Liver (tissue), 9 donors: ENCODE measurements around the gene SLC38A4. TPM values are rescaled to one million over a fixed set of nuclear protein-coding genes. Genes with fewer than 3 reads are reported as not detected.
A peak's percentile ranks its signal among the peaks of the same experiment; 100 is the strongest.

Experiments
- DNase-seq: peaks from one replicate; pipeline ENCODE4 v3.0.0-alpha.2; 2017; ENCODE audit warnings: low spot score
- H3K27ac ChIP-seq, 2 donors: one replicate each; pipeline ENCODE4 v1.7.0; 2013; ENCODE audit warnings: inconsistent platforms in 2 of 2, low read length in 2 of 2, control low read depth in 1 of 2, low read depth in 1 of 2, mild to moderate bottlenecking in 1 of 2
- H3K27me3 ChIP-seq, 4 donors: one replicate each; pipeline versions ENCODE4 v1.6.1 to v1.7.0; 2013; ENCODE audit warnings: low read length in 3 of 4, inconsistent platforms in 1 of 4, mild to moderate bottlenecking in 1 of 4, moderate library complexity in 1 of 4; ENCODE audit not compliant: control insufficient read depth in 4 of 4, insufficient read depth in 4 of 4
- H3K36me3 ChIP-seq, 4 donors: one replicate each; pipeline versions ENCODE4 v1.6.1 to v1.7.0; 2013; ENCODE audit warnings: low read length in 3 of 4, mild to moderate bottlenecking in 3 of 4, low read depth in 1 of 4, moderate library complexity in 1 of 4; ENCODE audit not compliant: control insufficient read depth in 4 of 4, insufficient read depth in 3 of 4
- H3K4me1 ChIP-seq, 4 donors: one replicate each; pipeline versions ENCODE4 v1.6.1 to v1.7.0; 2013; ENCODE audit warnings: low read length in 3 of 4, mild to moderate bottlenecking in 3 of 4, moderate library complexity in 1 of 4; ENCODE audit not compliant: control insufficient read depth in 4 of 4, insufficient read depth in 4 of 4
- H3K4me3 ChIP-seq, 3 donors: one replicate each; pipeline versions ENCODE4 v1.6.1 to v1.7.0; 2013; ENCODE audit warnings: low read length in 3 of 3, control low read depth in 1 of 3, low read depth in 1 of 3, mild to moderate bottlenecking in 1 of 3
- H3K9ac ChIP-seq, 2 donors: one replicate each; pipeline ENCODE4 v1.7.0; 2013; ENCODE audit warnings: low read length in 2 of 2, mild to moderate bottlenecking in 2 of 2, moderate library complexity in 2 of 2, control low read depth in 1 of 2, low read depth in 1 of 2
- H3K9me3 ChIP-seq, 4 donors: one replicate each; pipeline versions ENCODE4 v1.6.1 to v1.7.0; 2013; ENCODE audit warnings: low read length in 3 of 4; ENCODE audit not compliant: control insufficient read depth in 4 of 4
- ATF3 ChIP-seq: IDR thresholded peaks from 2 replicates; pipeline ENCODE4 v1.6.1; 2016; ENCODE audit warnings: antibody characterized with exemption
- CTCF ChIP-seq: fragments of 150-350 bp; IDR thresholded peaks from 2 replicates; pipeline ENCODE4 v1.5.1; 2017; ENCODE audit warnings: improper control_type of control experiment, low read depth, low read length; ENCODE audit not compliant: missing input control
- EGR1 ChIP-seq, 2 donors: IDR thresholded peaks; 2 replicates each; pipeline ENCODE4 v1.6.1; 2016 to 2018; ENCODE audit warnings: antibody characterized with exemption in 2 of 2, low read depth in 2 of 2
- FOXA1 ChIP-seq: IDR thresholded peaks from 2 replicates; pipeline ENCODE4 v1.6.1; 2016; ENCODE audit warnings: antibody characterized with exemption
- FOXA2 ChIP-seq: IDR thresholded peaks from 2 replicates; pipeline ENCODE4 v1.6.1; 2016; ENCODE audit warnings: antibody characterized with exemption
- GABPA ChIP-seq, 2 donors: IDR thresholded peaks in 1 of 2; conservative IDR thresholded peaks in 1 of 2; 2 replicates each; pipeline ENCODE4 v1.6.1; 2016; ENCODE audit warnings: antibody characterized with exemption in 2 of 2, mild to moderate bottlenecking in 1 of 2, moderate library complexity in 1 of 2
- HNF4A ChIP-seq, 2 donors: conservative IDR thresholded peaks; 2 replicates each; pipeline ENCODE4 v1.6.1; 2016; ENCODE audit warnings: antibody characterized with exemption in 2 of 2, mild to moderate bottlenecking in 2 of 2
- HNF4G ChIP-seq: IDR thresholded peaks from 2 replicates; pipeline ENCODE4 v1.6.1; 2016; ENCODE audit warnings: antibody characterized with exemption
- JUND ChIP-seq, 2 donors: IDR thresholded peaks; 2 replicates each; pipeline ENCODE4 v1.6.1; 2016; ENCODE audit warnings: antibody characterized with exemption in 2 of 2
- MAX ChIP-seq: IDR thresholded peaks from 2 replicates; pipeline ENCODE4 v1.6.1; 2016; ENCODE audit warnings: antibody characterized with exemption
- NR2F2 ChIP-seq: IDR thresholded peaks from 2 replicates; pipeline ENCODE4 v1.6.1; 2016; ENCODE audit warnings: antibody characterized with exemption
- RAD21 ChIP-seq, 2 donors: IDR thresholded peaks; 2 replicates each; pipeline ENCODE4 v1.6.1; 2016; ENCODE audit warnings: antibody characterized with exemption in 2 of 2, mild to moderate bottlenecking in 2 of 2
- REST ChIP-seq: IDR thresholded peaks from 2 replicates; pipeline ENCODE4 v1.6.1; 2016; ENCODE audit warnings: antibody characterized with exemption, mild to moderate bottlenecking
- RXRA ChIP-seq, 2 donors: IDR thresholded peaks; 2 replicates each; pipeline ENCODE4 v1.6.1; 2017 to 2018; ENCODE audit warnings: antibody characterized with exemption in 2 of 2, mild to moderate bottlenecking in 1 of 2
- SP1 ChIP-seq: IDR thresholded peaks from 2 replicates; pipeline ENCODE4 v1.6.1; 2018; ENCODE audit warnings: antibody characterized with exemption, mild to moderate bottlenecking
- TAF1 ChIP-seq: conservative IDR thresholded peaks from 2 replicates; pipeline ENCODE4 v1.6.1; 2016; ENCODE audit warnings: antibody characterized with exemption, mild to moderate bottlenecking
- YY1 ChIP-seq: IDR thresholded peaks from 2 replicates; pipeline ENCODE4 v1.6.1; 2016; ENCODE audit warnings: antibody characterized with exemption, mild to moderate bottlenecking
- ZBTB33 ChIP-seq: IDR thresholded peaks from 2 replicates; pipeline ENCODE4 v1.6.1; 2016; ENCODE audit warnings: antibody characterized with exemption
- WGBS: extraction: QIAGEN DNeasy Blood & Tissue Kit; methylation state at CpG from one replicate; pipeline ENCODE4 v1.1.7; 2013; 5-methylcytosine and 5-hydroxymethylcytosine counted together
- polyA plus RNA-seq, 2 donors: library from polyadenylated mRNA; stranded (reverse) in 1 of 2; unstranded in 1 of 2; fragments of 200-250 nt in 1 of 2; fragments of >200 nt in 1 of 2; fragmentation: Nextera tagmentation in 1 of 2; extraction: Ambion mirVana in 1 of 2; gene quantifications; one replicate each; pipeline versions ENCODE4 v1.2.1 to v1.2.3, GENCODE V29; 2013 to 2015
- total RNA-seq, 2 donors: library from RNA; depleted of rRNA; stranded (reverse); fragments of >200 nt; gene quantifications; one replicate each; pipeline ENCODE4 v1.2.3, GENCODE V29; 2014
- donor health status: healthy.
- donor health status: healthy.
- donor health status: healthy.
- donor health status: healthy.
- donor health status: healthy.

The SLC38A4 gene
- total and polyA plus RNA-seq, 4 donors, result 92.0 to 389 (median 169) TPM

- H3K4me1 ChIP-seq, result peaks cover 9 to 39% (median 28%) of the 10 kb centered on the region in 4 donors
- no peak for DNase-seq
- peak overlapping the region in 1 of 2 donors; percentile 22 for H3K27ac ChIP-seq
- TF ChIP-seq CTCF (no peak), ATF3 (no peak), NR2F2 (no peak), GABPA (IDR thresholded peaks at IDR 0.05 in 1 of 2, conservative IDR thresholded peaks at IDR 0.05 in 1 of 2) (no peak), FOXA1 (no peak), RAD21 (IDR thresholded peaks at IDR 0.05) (peak in 1 of 2 donors; percentile 19), HNF4A (conservative IDR thresholded peaks at IDR 0.05) (peak in 1 of 2 donors; percentile 16)
- H3K27me3 ChIP-seq, result no peaks in the 10 kb centered on the region
- no peaks in the 10 kb centered on the region for H3K36me3 ChIP-seq
- no peak overlapping the region for H3K9ac ChIP-seq
- H3K4me3 ChIP-seq, result peak overlapping the region in 1 of 3 donors; percentile 38
- no peaks in the 10 kb centered on the region for H3K9me3 ChIP-seq
- 37% methylated on average over 3 of the region's 3 CpGs for WGBS
Observed at GRCh38 chr12:46843811-46844210, 18.0 kb upstream of the SLC38A4 start.

GRCh38 chr12:46841891-46842290 lies 16.1 kb upstream of the SLC38A4 start:
- DNase-seq, result no peak
- H3K36me3 ChIP-seq, result no peaks in the 10 kb centered on the region
- H3K27ac ChIP-seq, result no peak overlapping the region
- TF ChIP-seq TAF1, result no peak
- no peak for TF ChIP-seq EGR1 (IDR thresholded peaks at IDR 0.05; ENCODE audit: low read depth in 2 of 2)
- no peak for TF ChIP-seq HNF4G
- no peak for TF ChIP-seq MAX
- TF ChIP-seq FOXA1, result no peak
- TF ChIP-seq GABPA (IDR thresholded peaks at IDR 0.05 in 1 of 2, conservative IDR thresholded peaks at IDR 0.05 in 1 of 2), result no peak
- no peak for TF ChIP-seq JUND (IDR thresholded peaks at IDR 0.05)
- no peak for TF ChIP-seq FOXA2
- no peak for TF ChIP-seq HNF4A (conservative IDR thresholded peaks at IDR 0.05)
- TF ChIP-seq CTCF, result no peak
- TF ChIP-seq ZBTB33, result no peak
- no peak for TF ChIP-seq REST
- TF ChIP-seq NR2F2, result no peak
- TF ChIP-seq RXRA (IDR thresholded peaks at IDR 0.05), result no peak
- no peak for TF ChIP-seq RAD21 (IDR thresholded peaks at IDR 0.05)
- TF ChIP-seq SP1, result no peak
- no peak for TF ChIP-seq ATF3
- TF ChIP-seq YY1, result no peak
- WGBS, result 83% methylated on average over 2 of the region's 2 CpGs
- H3K4me1 ChIP-seq, result peaks cover 9 to 42% (median 28%) of the 10 kb centered on the region in 4 donors
- H3K27me3 ChIP-seq, result no peaks in the 10 kb centered on the region
- peak overlapping the region in 1 of 3 donors; percentile 9 for H3K4me3 ChIP-seq
- no peaks in the 10 kb centered on the region for H3K9me3 ChIP-seq
- H3K9ac ChIP-seq, result no peak overlapping the region
